GM18511 (cell line): ENCODE data around the gene BAZ2B.
A peak's percentile ranks its signal among the peaks of the same experiment; 100 is the strongest.

ENCODE experiments used
- ATAC-seq: cut with Tn5 transposase; IDR thresholded peaks from one replicate; pipeline ENCODE4 v1.9.1; 2021; ENCODE audit warnings: mild to moderate bottlenecking, moderate library complexity; ENCODE audit not compliant: unreplicated experiment

Gene BAZ2B

DNA sequence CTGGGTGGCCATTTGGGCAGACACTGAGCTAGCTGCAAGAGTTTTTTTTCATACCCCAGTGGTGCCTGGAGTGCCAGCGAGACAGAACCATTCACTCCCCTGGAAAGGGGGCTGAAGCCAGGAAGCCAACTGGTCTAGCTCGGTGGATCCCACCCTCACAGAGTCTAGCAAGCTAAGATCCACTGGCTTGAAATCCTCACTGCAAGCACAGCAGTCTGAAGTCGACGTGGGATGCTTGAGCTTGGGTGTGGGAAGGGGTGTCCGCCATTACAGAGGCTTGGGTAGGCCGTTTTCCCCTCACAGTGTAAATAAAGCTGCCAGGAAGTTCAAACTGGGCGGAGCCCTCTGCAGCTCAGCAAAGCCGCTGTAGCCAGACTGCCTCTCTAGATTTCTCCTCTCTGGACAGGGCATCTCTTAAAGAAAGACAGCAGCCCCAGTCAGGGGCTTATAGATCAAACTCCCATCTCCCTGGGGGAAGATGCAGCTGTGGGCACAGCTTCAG lies 260.2 kb downstream of the BAZ2B start:
- ATAC-seq: no peak

GRCh38 chr2:159351977-159352376 lies 264.4 kb downstream of the BAZ2B start:
- no peak for ATAC-seq

- no peak for ATAC-seq
Observed at GRCh38 chr2:159349674-159350299, 266.6 kb downstream of the BAZ2B start.

GRCh38 chr2:159326569-159327255 lies 289.6 kb downstream of the BAZ2B start:
- no peak for ATAC-seq

DNA sequence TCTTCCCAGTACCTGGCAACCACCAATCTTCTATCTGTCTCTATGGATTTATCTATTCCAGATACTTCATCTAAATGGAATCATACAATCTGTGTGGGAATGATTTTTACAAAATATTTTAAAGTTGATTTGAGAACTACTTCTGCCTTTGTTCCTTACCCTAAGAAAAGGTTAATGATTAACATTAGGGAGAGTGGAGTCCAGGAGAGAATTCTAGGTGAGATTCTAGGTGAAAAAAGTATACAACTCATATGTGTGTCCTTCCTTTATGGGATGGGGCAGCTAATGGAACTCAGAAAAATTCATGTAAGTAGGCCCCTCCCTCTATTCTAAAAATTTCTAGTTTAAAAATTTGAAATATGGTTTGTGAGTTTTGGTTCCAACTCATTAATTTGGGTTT lies 293.9 kb downstream of the BAZ2B start:
- ATAC-seq: no peak

DNA sequence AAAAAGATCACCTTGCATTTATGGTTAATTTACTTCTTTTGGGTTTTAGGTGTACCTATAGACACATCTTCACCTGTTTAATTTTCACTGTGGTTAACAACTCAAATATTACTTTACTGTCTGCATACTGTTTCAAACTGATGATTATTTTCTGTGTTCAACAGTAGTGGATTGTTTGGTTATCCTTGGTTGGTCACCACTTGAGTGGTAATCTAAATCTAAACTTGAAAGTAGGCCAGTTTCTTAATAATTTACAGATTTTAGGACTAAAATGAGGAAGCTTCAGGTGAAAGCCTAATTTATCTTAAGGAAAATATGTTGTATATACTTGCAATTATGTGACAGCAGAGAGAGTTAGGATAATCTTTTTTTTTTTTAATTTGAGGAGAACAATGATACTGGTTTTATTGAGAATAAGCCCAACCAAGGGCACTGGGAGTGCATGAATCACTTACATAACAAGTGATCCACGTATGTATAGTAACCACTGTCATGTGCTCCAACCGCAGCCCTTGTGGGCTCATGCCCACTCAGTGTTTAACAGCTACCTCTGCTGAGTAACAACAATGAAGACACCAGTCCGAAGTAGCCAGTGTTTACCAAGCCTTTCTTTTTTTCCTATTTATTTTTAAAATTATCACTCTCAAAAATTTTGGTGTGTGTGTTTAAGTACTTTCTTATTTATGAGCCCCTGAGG lies 298.8 kb downstream of the BAZ2B start:
- ATAC-seq: peak; percentile 49

DNA sequence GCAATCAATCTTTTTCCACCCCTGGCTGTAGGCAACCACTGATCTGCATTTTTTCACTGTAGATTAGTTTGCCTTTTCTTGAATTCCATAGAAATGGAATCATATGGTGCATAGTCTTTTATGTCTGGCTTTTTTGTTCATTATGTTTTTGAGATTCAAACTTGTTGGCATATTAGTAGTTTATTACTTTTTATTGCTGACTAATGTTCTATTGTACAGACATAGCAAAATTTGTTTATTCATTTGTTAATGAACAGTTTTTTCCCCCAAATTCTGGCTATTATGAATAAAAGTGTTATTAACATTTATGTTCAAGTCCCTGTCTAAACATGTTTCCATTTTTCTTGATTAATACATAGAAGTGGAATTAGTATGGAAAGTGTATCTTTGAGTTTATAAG lies 308.4 kb downstream of the BAZ2B start:
- no peak for ATAC-seq

GRCh38 chr2:159300586-159300985 lies 315.8 kb downstream of the BAZ2B start:
- ATAC-seq: no peak

GRCh38 chr2:159298967-159299366 lies 317.4 kb downstream of the BAZ2B start:
- no peak for ATAC-seq

- no peak for ATAC-seq
Observed at GRCh38 chr2:159297042-159297707, 319.2 kb downstream of the BAZ2B start.

DNA sequence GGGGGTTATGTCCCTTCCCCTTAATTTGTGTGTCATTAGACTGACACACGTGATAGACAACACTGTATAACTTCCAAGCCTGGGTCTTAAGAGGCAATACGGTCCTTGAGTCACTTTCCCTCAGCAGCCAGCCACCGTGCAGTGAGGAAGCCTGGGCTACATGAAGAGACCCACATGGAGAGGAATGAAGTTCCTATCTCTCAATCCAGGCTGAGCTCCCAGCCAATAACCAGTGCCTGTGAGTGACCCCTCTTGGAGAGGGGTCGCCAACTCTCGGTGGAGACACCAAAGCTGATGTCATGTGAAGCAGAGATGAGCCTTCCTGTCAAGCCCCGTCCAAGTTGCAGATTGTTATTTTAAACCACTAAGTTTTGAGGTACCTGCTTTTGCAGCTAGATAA lies 324.2 kb downstream of the BAZ2B start:
- no peak for ATAC-seq

DNA sequence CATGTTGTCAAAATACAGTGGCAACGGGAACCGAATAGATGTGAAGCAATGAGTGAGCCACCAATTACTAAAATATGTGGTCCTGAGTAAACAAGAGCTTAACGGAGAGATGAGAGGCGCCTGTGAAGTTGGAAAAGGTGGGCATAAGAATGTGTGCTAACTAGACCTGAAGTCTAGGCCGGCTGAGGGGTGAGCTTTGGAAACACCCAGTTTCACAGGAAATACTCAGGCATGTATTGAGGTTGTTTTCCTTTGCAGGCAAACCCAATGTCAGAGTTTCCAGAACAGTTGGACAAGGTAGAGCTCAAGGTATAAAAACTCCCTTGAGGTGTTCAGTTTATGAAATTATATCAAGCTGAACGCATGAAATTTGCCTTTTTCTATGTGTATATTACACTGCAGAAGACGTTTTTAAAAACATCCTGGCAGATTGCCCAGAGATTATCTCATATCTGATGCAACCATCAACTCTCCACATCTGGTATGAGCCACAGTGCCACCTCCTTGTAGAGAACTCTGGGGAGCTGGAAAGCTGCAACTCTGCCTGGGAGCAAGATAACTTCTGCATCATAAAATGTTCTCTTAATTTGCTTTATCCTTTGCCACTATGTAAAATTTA lies 325.9 kb downstream of the BAZ2B start:
- ATAC-seq: no peak

DNA sequence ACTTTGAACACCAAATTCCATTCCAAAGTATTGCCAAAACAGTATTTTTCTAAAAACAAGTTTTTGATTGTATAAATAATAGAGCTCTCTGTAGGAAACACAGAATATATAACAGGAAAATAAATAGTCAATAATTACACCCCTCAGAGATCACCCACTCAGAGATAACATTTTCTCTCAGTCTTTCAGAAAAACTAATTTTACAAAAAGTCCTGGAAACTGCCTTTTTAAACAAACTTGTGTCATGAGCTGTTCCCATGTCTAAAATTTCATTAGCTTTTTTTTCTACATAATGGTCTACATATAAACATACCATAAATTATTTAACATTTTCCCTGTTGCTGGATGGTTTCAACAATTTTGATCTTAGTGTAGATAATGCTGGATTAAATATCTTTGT lies 328.6 kb downstream of the BAZ2B start:
- no peak for ATAC-seq

- peak; percentile 82 for ATAC-seq
Observed at GRCh38 chr2:159286709-159287441, 329.5 kb downstream of the BAZ2B start.

- ATAC-seq: peak; percentile 38
Observed at GRCh38 chr2:159285929-159286708, 330.2 kb downstream of the BAZ2B start, which contains the start of gene WDSUB1. TSS of gene WDSUB1 (minus strand) at chr2:159286703. CDS start at chr2:159283069, 3,634 bp downstream.

- ATAC-seq: no peak
Observed at GRCh38 chr2:159285433-159285832, 330.9 kb downstream of the BAZ2B start.

GRCh38 chr2:159283529-159283928 lies 332.8 kb downstream of the BAZ2B start:
- no peak for ATAC-seq

DNA sequence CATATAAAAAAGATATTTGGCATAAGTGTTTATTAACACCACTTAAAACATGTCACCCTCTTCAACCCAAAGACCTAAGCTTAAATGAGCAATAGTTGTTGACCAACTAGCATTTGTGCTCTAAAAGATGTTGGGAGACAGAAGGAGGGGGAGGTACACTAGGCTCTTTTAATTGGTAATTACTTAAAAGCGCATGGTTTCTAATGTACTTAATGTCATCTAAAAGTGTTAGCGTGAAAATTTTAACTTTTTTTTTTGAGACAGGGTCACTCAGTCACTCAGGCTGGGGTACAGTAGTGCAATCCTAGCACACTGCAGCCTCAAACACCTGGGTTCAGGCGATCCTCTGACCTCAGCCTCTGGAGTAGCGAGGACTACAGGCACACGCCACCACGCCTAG lies 335.3 kb downstream of the BAZ2B start:
- ATAC-seq: no peak

DNA sequence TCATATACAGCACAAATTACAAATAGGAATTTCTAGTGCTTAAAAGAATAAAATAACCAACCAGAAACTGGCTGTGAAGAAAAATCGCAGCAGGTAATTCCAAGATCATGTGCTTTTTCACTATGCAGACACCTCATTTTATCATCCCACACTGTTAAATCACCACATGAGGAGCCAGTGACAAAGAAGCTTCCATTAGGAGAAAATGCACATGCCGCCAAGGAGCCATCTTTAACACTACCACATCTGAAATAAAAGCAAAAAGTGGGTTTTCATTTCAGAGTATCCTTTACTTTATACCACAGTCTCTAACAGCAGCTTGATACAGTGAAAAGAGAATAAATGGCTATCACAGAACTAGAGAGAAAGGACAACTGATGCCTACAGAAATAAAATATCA lies 336.6 kb downstream of the BAZ2B start:
- no peak for ATAC-seq
